DMS114 treated with DMSO at 0.1 percent for 48 hours (cell line): ENCODE measurements around the gene JUN.

Experiments used
- DNase-seq: peaks from one replicate; lab custom pipeline; 2025; ENCODE audit not compliant: unreplicated experiment; lab: John Stamatoyannopoulos, UW

The JUN gene

GRCh38 chr1:58783993-58784757, at the start of gene JUN:
Gene JUN (minus strand): TSS chr1:58784047. CDS start chr1:58783070, 977 bp downstream.
- peak; percentile 95 for DNase-seq

DNA sequence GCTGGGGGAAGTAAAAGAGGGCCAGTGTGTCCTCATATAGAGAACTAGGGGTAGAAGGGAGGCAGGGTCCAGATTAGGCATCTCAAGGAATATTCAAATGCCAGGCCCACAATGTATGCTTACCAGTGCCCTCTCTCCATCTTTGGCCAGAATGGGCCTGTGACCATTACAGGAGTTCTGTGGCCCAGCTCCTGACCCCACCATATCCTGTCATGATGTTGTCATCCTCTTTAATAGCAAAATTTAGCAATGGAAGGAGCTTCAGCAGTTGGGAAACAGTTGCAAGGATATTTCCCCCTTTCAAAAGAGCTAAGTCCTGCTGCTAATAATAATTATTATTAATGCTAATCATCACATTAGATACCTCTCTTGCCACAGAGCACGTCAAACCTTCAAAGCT, 49.3 kb upstream of the JUN start:
- DNase-seq: no peak

GRCh38 chr1:58830291-58830690, 46.4 kb upstream of the JUN start:
- no peak for DNase-seq

- no peak for DNase-seq
These were observed 46.0 kb upstream of the JUN start for GRCh38 chr1:58829866-58830265.

- no peak for DNase-seq
These were observed 43.5 kb upstream of the JUN start for GRCh38 chr1:58827298-58827697.

DNA sequence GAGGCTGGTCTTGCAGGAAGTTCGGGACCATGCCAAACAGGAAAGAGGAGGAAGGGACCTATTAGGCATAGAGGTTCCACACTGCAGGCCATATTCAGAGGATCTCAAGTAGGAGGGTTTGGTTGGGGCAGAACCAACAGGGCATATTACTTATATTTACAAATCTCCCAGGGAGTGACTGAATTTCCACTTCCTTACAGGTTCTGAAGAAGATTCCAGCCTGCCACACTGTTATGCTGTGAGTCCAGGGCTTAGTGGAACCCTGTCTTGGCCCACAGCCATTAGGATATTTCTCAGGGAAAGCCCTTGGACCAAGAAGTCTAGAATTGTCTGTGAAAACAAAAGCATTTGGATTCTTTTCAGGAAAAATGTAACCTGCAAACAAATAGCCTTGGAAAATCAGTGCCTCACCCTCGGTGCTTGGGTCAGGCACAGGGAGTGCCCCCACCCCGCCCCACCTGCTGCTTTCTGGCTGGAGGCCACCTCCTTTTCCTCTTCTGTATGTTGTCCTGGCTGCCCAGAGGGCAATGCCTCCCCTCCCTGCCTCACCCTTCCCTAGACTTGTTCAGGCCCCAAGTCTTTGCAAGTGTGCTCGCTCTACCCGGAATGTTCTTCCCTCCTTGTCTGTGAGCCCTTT, 41.0 kb upstream of the JUN start:
- no peak for DNase-seq

- no peak for DNase-seq
These were observed 39.7 kb upstream of the JUN start for GRCh38 chr1:58823481-58824010.

DNA sequence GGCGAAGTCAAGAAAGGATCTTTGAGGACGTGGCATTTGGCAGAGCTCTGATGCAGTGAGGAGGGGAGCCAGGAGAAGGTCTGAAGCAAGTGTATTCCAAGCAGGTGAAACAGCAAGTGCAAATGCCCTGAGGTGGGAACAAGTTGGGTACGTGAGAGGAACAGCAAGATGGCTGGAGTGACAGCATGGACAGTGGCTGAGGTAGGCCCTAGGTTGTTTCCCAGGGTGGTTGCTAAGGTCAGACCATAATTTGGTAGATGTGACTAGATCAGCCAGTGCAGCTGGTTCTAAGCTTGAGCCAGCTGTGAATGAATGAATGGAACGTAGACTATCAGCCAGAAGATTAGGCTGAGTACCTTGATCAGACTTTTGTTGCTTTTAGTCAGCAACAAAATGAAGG, 37.5 kb upstream of the JUN start:
- no peak for DNase-seq

DNA sequence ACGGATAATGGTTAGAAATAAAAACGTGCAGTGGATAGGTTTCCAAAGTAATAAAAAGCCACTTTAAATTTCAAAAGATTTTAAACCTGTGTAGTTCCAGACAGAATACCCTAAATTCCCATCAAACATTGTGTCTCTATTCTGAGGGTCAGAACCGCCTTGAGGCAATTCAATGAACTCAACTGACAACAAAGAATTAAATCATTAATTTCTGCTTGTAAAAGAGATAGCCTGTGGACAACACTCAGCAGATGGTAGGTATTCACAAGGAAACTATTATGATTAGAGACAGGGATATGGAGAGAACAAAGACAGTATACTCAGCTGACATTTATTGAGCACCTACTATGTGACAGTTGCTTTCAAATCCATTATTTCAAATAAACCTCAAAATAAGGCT, 35.1 kb upstream of the JUN start:
- DNase-seq: no peak

- no peak for DNase-seq
These were observed 34.2 kb upstream of the JUN start for GRCh38 chr1:58818075-58818474.

DNA sequence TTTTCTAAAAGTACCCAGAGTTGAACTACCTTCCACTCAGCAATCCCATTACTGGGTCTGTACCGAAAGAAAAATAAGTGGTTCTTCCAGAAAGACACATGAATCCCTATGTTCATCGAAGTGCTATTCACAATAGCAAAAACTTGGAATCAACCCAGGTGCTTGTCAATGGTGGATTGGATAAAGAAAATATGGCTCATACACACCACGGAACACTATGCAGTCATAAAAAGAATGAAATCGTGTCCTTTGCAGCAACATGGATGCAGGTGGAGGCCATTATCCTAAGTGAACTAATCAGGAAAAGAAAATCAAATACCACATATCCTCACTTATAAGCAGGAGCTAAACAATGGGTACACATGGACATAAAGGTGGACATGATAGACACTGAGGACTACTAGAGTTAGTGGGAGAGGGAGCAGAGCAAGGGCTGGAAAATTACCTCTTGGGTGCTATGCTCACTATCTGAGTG, 32.9 kb upstream of the JUN start:
- DNase-seq: no peak

GRCh38 chr1:58816072-58816746, 32.4 kb upstream of the JUN start:
- peak; percentile 59 for DNase-seq

DNA sequence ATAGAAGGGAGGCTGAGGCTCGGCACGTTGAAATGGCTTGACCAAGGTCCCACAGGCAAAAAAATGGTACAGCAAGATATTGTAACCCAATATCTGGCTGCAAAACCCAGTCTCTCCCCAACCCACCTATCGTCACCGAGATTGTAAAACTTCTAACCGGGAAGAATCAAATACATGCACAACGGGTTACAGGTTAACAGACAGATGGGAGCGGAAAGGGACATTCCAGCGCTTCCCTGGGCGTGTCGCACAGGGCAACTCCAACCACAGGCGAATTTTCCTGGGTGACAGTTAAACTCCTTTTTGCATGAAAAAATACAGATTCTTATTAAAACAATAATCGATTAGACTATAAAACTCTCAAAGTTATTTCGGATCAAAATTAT, 31.8 kb upstream of the JUN start:
- no peak for DNase-seq

GRCh38 chr1:58815069-58815685, 31.3 kb upstream of the JUN start:
- DNase-seq: no peak

GRCh38 chr1:58814251-58815068, 30.6 kb upstream of the JUN start:
- no peak for DNase-seq

GRCh38 chr1:58813801-58814200, 30.0 kb upstream of the JUN start:
- no peak for DNase-seq

- DNase-seq: no peak
These were observed 29.5 kb upstream of the JUN start for GRCh38 chr1:58813361-58813760.

GRCh38 chr1:58812926-58813325, 29.1 kb upstream of the JUN start:
- no peak for DNase-seq

- no peak for DNase-seq
These were observed 28.6 kb upstream of the JUN start for GRCh38 chr1:58812468-58812867.

DNA sequence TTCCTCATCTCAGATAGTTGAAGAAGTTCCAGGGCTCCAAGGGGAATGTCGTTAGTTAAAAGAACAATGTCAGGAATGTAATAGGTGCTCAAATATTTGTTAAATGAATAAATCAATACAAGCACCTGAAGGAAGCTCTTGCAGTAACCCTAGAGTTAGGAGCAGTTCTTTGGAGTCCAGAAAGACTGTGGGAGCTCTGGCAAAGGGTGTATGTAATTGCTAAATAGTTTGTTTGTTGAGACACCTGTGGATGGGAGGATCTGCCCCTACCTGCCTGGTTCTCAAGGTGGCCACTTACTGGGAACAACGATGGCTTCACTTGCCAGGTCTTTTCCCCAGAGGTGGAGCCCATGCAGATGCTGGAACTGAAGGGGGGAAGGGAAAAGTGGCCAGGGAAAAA, 27.5 kb upstream of the JUN start:
- no peak for DNase-seq
